KMS-11 (cell line): Measurements from ENCODE around the gene PPM1M.

Experiments used
- H2AFZ ChIP-seq: fragments of 200-600 bp; sonication (generic); 2 replicates; pipeline ENCODE4 v1.6.1; 2016; ENCODE audit warnings: antibody characterized with exemption, mixed run types, low read depth
- H3K27ac ChIP-seq: fragments of 200-600 bp; sonication (generic); 2 replicates; pipeline ENCODE4 v1.6.1; 2016; ENCODE audit warnings: mild to moderate bottlenecking, mixed run types
- H3K27me3 ChIP-seq: fragments of 200-600 bp; sonication (generic); 2 replicates; pipeline ENCODE4 v1.6.1; 2017; ENCODE audit warnings: mild to moderate bottlenecking, low read depth, mixed run types, moderate library complexity; ENCODE audit not compliant: insufficient read depth
- H3K36me3 ChIP-seq: fragments of 200-600 bp; sonication (generic); 2 replicates; pipeline ENCODE4 v1.6.1; 2017; ENCODE audit warnings: mild to moderate bottlenecking, mixed run types; ENCODE audit not compliant: insufficient read depth
- H3K4me1 ChIP-seq: fragments of 200-600 bp; sonication (generic); 2 replicates; pipeline ENCODE4 v1.6.1; 2016; ENCODE audit warnings: mild to moderate bottlenecking, low read depth, mixed run types; ENCODE audit not compliant: poor library complexity, severe bottlenecking
- H3K4me2 ChIP-seq: fragments of 200-600 bp; sonication (generic); 2 replicates; pipeline ENCODE4 v1.7.0; 2016; ENCODE audit warnings: mild to moderate bottlenecking, mixed run types
- H3K4me3 ChIP-seq: fragments of 200-600 bp; sonication (generic); IDR thresholded peaks from 2 replicates; pipeline ENCODE4 v1.6.1; 2017; ENCODE audit warnings: low read depth, low read length, mixed read lengths; ENCODE audit not compliant: insufficient read depth
- H3K79me2 ChIP-seq: fragments of 200-600 bp; sonication (generic); 2 replicates; pipeline ENCODE4 v1.6.1; 2016; ENCODE audit warnings: low read depth, mixed run types; ENCODE audit not compliant: insufficient read depth
- H3K9ac ChIP-seq: fragments of 200-600 bp; sonication (generic); 2 replicates; pipeline ENCODE4 v1.6.1; 2016; ENCODE audit warnings: mild to moderate bottlenecking, mixed run types
- H4K20me1 ChIP-seq: fragments of 200-600 bp; sonication (generic); 2 replicates; pipeline ENCODE4 v1.6.1; 2016; ENCODE audit warnings: mild to moderate bottlenecking, mixed run types; ENCODE audit not compliant: insufficient read depth
- TF ChIP-seq, protein P1 (sequence below): fragments of 200-600 bp; sonication (generic); conservative IDR thresholded peaks from 2 replicates; pipeline ENCODE4 v1.6.1; 2017; ENCODE audit warnings: low read depth, mild to moderate bottlenecking, antibody characterized with exemption, low read length, moderate library complexity, mixed read lengths

Gene PPM1M

GRCh38 chr3:52240059-52240885 lies 5.3 kb upstream of the PPM1M start:
- Histone ChIP-seq H3K4me3 (no peak overlapping the region), H3K79me2 (no peaks in the 10 kb centered on the region), H2AFZ (no peak overlapping the region), H3K4me2 (peak overlapping the region; percentile 54), H3K9ac (peak overlapping the region; percentile 59; the same call in 1 of the 2 replicates), H3K36me3 (no peaks in the 10 kb centered on the region), H3K27me3 (no peaks in the 10 kb centered on the region), H3K4me1 (peaks cover 38% of the 10 kb centered on the region), H3K27ac (peak overlapping the region; percentile 44), H4K20me1 (no peaks in the 10 kb centered on the region)
- TF ChIP-seq, protein P1, sequence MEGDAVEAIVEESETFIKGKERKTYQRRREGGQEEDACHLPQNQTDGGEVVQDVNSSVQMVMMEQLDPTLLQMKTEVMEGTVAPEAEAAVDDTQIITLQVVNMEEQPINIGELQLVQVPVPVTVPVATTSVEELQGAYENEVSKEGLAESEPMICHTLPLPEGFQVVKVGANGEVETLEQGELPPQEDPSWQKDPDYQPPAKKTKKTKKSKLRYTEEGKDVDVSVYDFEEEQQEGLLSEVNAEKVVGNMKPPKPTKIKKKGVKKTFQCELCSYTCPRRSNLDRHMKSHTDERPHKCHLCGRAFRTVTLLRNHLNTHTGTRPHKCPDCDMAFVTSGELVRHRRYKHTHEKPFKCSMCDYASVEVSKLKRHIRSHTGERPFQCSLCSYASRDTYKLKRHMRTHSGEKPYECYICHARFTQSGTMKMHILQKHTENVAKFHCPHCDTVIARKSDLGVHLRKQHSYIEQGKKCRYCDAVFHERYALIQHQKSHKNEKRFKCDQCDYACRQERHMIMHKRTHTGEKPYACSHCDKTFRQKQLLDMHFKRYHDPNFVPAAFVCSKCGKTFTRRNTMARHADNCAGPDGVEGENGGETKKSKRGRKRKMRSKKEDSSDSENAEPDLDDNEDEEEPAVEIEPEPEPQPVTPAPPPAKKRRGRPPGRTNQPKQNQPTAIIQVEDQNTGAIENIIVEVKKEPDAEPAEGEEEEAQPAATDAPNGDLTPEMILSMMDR: no peak

DNA sequence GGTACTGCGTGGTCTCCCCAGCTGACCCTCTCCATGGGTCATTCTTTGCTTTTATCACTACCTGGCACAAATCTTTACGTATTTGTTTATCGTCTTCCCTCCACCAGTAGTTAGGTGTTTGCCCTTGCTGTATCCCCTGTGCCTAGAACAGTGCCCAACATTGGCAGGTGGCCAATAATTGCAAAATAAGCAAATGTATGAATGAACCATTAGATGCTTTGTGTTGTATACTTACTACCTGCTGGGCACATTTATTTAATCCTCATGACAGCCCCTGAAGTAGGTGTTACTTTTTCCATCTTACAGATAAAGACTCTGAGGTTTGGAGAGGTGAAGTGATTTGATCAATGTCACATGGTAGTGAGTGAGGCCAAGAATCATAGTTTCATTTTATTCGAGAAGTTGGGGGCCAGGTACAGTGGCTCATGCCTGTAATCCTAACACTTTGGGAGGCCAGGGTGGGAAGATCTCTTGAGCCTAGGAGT lies 4.6 kb upstream of the PPM1M start:
- Histone ChIP-seq H3K9ac (no peak overlapping the region), H3K36me3 (no peaks in the 10 kb centered on the region), H3K4me1 (peaks cover 38% of the 10 kb centered on the region), H3K27ac (peak overlapping the region; percentile 44; the same call in 1 of the 2 replicates), H3K27me3 (no peaks in the 10 kb centered on the region), H3K4me2 (peak overlapping the region; percentile 54; the same call in 1 of the 2 replicates), H3K79me2 (no peaks in the 10 kb centered on the region), H3K4me3 (no peak overlapping the region), H4K20me1 (no peaks in the 10 kb centered on the region), H2AFZ (no peak overlapping the region)
- TF ChIP-seq, protein P1: no peak

- H4K20me1 ChIP-seq: no peaks in the 10 kb centered on the region
- peaks cover 33% of the 10 kb centered on the region for H3K4me1 ChIP-seq
- H3K4me2 ChIP-seq: no peak overlapping the region
- no peak overlapping the region for H3K9ac ChIP-seq
- H3K4me3 ChIP-seq: no peak overlapping the region
- no peaks in the 10 kb centered on the region for H3K36me3 ChIP-seq
- no peak overlapping the region for H3K27ac ChIP-seq
- no peaks in the 10 kb centered on the region for H3K27me3 ChIP-seq
- H2AFZ ChIP-seq: no peak overlapping the region
- TF ChIP-seq, protein P1: no peak
- no peaks in the 10 kb centered on the region for H3K79me2 ChIP-seq
These were observed 3.5 kb upstream of the PPM1M start for GRCh38 chr3:52242039-52242438.

GRCh38 chr3:52243791-52244628 lies 1.5 kb upstream of the PPM1M start:
- Histone ChIP-seq H3K4me2 (no peak overlapping the region), H3K4me3 (no peak overlapping the region), H3K27me3 (no peaks in the 10 kb centered on the region), H3K79me2 (no peaks in the 10 kb centered on the region), H4K20me1 (no peaks in the 10 kb centered on the region), H3K36me3 (no peaks in the 10 kb centered on the region), H3K27ac (no peak overlapping the region), H2AFZ (no peak overlapping the region), H3K4me1 (peaks cover 28% of the 10 kb centered on the region), H3K9ac (no peak overlapping the region)
- TF ChIP-seq, protein P1: no peak
